NCI-H1930 (cell line): ENCODE data around the gene GALNT14.
"Not testable (repeated sequence)": the region's sequence is repeated elsewhere in the genome, so short reads cannot be mapped to it uniquely, and the experiment has no call there.

Experiments
- DNase-seq, 2 experiments: peaks; one replicate each; lab custom pipeline; 2025; lab: John Stamatoyannopoulos, UW

GALNT14 gene

GRCh38 chr2:31138037-31138962 is at the start of gene GALNT14:
Gene GALNT14, minus strand, starts transcription at chr2:31138440. Its CDS starts 354 bp downstream, at chr2:31138086.
- peak; percentile 57 for DNase-seq

GRCh38 chr2:31187166-31187565 is 48.9 kb upstream of the GALNT14 start:
- no peak for DNase-seq

- DNase-seq: not testable (repeated sequence)
Measured at GRCh38 chr2:31183973-31184372, 45.7 kb upstream of the GALNT14 start.

GRCh38 chr2:31176742-31177141 is 38.5 kb upstream of the GALNT14 start:
- no peak for DNase-seq

- DNase-seq: no peak
Measured at GRCh38 chr2:31171142-31171541, 32.9 kb upstream of the GALNT14 start.

- DNase-seq: peak; percentile 41 to 45
Measured at GRCh38 chr2:31170071-31170698, 31.9 kb upstream of the GALNT14 start.

- DNase-seq: no peak
Measured at GRCh38 chr2:31168291-31168690, 30.1 kb upstream of the GALNT14 start.

- DNase-seq: no peak
Measured at GRCh38 chr2:31166925-31167324, 28.7 kb upstream of the GALNT14 start.

- no peak for DNase-seq
Measured at GRCh38 chr2:31163011-31163539, 24.8 kb upstream of the GALNT14 start.

- DNase-seq: no peak
Measured at GRCh38 chr2:31161637-31162036, 23.4 kb upstream of the GALNT14 start.

- no peak for DNase-seq
Measured at GRCh38 chr2:31151501-31151900, 13.3 kb upstream of the GALNT14 start.

- DNase-seq: no peak
Measured at GRCh38 chr2:31150120-31150670, 12.0 kb upstream of the GALNT14 start.

GRCh38 chr2:31148514-31148913 is 10.3 kb upstream of the GALNT14 start:
- no peak for DNase-seq

GRCh38 chr2:31147645-31148044 is 9.4 kb upstream of the GALNT14 start:
- no peak for DNase-seq

GRCh38 chr2:31142110-31142509 is 3.9 kb upstream of the GALNT14 start:
- DNase-seq: no peak

GRCh38 chr2:31141443-31142085 is 3.3 kb upstream of the GALNT14 start:
- DNase-seq: no peak

- DNase-seq: no peak
Measured at GRCh38 chr2:31140151-31140550, 1.9 kb upstream of the GALNT14 start.

- no peak for DNase-seq
Measured at GRCh38 chr2:31139671-31140070, 1.4 kb upstream of the GALNT14 start.

- DNase-seq: peak; percentile 34 to 38
Measured at GRCh38 chr2:31137211-31138036, 816 bp downstream of the GALNT14 start.

- no peak for DNase-seq
Measured at GRCh38 chr2:31136732-31137131, 1.5 kb downstream of the GALNT14 start.

GRCh38 chr2:31136000-31136399 is 2.2 kb downstream of the GALNT14 start:
- no peak for DNase-seq
